GM21786 (cell line): ENCODE measurements around the gene IFNA21.
"Not testable (repeated sequence)": the region's sequence is repeated elsewhere in the genome, so short reads cannot be mapped to it uniquely, and the experiment has no call there.

Source experiments
- ATAC-seq: cut with Tn5 transposase; IDR thresholded peaks from one replicate; pipeline ENCODE4 v1.9.1; 2021; ENCODE audit not compliant: unreplicated experiment

IFNA21 gene

GRCh38 chr9:21166560-21166959 lies at the start of gene IFNA21:
Gene IFNA21 (minus strand): TSS chr9:21166660. CDS start chr9:21166612, 48 bp downstream.
- not testable (repeated sequence) for ATAC-seq

GRCh38 chr9:21213411-21214326 lies 47.2 kb upstream of the IFNA21 start:
- ATAC-seq = peak; percentile 83

GRCh38 chr9:21212160-21212559 lies 45.7 kb upstream of the IFNA21 start:
- ATAC-seq = not testable (repeated sequence)

DNA sequence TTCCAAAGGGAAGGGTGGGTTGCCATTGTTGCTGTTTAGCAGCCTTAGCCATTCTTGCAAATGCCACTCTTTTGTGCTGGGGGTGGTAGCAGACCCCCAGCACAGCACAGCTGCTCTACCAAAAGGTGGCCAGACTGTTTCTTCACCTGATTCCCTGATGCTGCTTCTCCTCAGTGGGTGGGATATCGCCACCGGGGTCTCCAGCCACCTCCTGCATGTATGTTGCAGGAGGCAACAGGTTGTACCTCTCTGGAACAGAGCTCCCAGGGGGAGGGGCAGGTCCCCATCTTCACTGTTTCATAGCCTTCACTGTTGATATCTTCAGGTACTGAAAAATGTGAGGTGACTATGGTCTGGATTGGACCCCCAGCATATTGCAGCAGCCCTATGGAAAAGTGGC lies 44.3 kb upstream of the IFNA21 start:
- ATAC-seq = not testable (repeated sequence)

GRCh38 chr9:21210311-21210710 lies 43.9 kb upstream of the IFNA21 start:
- ATAC-seq = no peak

DNA sequence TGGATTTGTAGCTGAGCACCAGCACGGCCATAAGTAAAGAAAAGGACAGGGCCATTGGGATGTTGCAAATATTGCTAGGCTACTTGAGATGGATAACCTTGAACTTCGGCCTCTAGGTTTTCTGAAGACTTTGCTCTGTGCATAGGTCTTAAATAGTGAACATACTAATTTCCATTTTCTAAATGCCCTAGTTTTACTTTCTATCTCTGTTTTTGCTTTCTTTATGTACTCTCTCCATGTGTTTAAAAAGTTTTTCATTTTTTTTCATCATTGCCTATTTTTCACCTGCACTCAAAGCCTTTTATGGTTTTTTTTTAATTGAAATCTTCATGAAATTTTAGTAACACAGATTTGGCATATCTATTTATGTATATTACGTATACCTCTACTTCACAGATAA lies 40.6 kb upstream of the IFNA21 start, which contains the start of gene IFNA10:
Gene IFNA10, minus strand, starts transcription at position 101 of the 400 bp plus-strand sequence. Its CDS starts 46 bp downstream, at position 55.
- not testable (repeated sequence) for ATAC-seq

DNA sequence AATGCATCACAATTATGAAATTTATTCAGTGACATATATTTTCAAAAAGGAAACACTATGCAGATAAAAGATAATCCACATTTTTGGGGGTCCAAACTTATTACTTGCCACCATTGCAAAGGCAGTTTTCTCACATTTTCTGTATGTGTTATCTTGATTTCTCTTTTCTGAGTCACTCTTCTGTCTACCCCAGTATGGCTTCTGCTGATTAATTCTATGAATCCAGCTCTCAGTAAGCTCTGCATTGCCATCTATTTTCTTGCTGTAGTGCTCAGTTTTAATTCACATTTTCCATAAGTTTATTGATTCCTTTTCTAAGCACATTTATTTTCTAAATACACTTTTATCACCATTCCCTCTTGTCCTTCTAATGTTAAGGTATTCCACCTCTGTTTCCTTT lies 38.7 kb upstream of the IFNA21 start:
- no peak for ATAC-seq

DNA sequence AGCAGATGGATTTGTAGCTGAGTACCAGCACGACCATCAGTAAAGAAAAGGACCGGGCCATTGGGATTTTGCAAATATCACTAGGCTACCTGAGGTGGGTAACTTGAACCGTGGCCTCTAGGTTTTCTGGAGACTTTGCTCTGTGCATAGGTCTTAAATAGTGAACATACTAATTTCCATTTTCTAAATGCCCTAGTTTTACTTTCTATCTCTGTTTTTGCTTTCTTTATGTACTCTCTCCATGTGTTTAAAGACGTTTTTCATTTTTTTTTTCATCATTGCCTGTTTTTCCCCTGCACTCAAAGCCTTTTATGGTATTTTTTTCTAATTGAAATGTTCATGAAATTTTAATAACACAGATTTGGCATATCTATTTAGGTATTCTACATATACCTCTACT lies 35.6 kb upstream of the IFNA21 start, which contains the start of gene IFNA7:
Gene IFNA7, minus strand, starts transcription at position 101 of the 400 bp plus-strand sequence. Its CDS starts 40 bp downstream, at position 61.
- not testable (repeated sequence) for ATAC-seq

- peak; percentile 94 for ATAC-seq
Observed at GRCh38 chr9:21194867-21195776, 28.7 kb upstream of the IFNA21 start.

DNA sequence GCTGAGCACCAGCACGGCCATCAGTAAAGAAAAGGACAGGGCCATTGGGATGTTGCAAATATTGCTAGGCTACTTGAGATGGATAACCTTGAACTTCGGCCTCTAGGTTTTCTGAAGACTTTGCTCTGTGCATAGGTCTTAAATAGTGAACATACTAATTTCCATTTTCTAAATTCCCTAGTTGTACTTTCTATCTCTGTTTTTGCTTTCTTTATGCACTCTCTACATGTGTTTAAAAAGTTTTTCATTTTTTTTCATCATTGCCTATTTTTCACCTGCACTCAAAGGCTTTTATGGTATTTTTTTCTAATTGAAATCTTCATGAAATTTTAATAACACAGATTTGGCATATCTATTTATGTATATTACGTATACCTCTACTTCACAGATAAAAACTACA lies 21.0 kb upstream of the IFNA21 start, which contains the start of gene IFNA4:
Gene IFNA4, minus strand, starts transcription at position 101 of the 400 bp plus-strand sequence. Its CDS starts 56 bp downstream, at position 45.
- ATAC-seq = not testable (repeated sequence)

DNA sequence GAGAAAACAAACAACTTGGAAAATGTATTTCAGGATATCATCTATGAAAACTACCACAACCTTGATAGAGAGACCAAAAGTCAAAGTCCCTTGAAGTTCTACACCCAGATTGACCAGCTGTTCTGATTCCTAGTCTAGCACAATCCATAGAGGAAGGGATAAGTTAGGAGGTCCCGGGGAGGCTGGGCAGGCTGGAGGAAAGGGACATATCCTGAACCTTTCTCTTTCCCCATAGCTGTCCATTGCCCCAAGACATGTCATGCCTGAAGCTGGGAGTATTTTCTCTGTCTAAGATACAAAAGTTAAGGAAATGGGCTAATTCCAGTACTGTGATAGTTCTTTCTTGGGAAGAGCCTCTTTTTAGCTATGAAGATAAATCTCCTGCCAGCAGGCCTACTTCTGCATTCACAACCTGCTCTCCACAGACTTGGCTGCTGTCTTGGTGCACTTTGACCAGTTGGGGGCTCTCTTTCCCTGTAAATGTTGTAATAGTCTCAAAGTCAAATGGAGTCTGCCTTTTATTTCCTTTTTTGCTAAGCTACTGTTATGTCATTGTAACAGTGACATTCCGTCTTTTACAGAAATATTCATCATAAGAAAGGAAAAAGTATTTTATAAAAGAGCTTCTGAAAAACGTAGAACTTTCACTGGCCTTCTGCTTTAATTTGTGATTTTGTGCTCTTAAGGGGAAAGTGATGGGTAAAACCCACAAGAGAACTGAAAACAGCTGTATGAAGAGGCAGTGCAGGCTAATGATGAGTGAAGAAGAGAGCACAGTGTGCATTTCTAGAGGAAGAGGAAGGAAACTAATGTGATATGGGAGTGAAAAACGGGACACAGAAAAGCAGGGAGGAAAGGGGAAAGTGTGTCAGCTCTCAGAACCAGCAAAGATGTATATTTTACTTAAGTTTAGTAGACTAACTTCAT lies 16.6 kb upstream of the IFNA21 start:
- peak; percentile 92 for ATAC-seq

GRCh38 chr9:21174671-21175070 lies 8.2 kb upstream of the IFNA21 start:
- no peak for ATAC-seq

DNA sequence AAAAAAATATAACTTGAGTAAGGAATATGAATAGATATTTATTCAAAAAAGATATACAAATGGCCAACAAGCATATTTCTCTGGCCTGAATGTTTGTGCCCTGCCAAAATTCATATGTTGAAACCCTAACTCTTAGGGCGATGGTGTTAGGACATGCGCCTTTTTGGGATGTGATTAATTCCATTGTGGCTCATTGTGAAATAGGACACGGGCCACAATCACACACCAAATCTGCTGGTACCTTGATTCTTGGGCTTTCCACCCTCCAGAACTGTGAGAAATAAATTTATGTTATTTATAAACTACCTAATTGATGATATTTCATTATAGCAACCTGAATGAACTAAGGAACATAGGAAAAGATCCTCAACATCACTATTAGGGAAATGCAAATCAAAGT lies 5.7 kb upstream of the IFNA21 start:
- no peak for ATAC-seq

DNA sequence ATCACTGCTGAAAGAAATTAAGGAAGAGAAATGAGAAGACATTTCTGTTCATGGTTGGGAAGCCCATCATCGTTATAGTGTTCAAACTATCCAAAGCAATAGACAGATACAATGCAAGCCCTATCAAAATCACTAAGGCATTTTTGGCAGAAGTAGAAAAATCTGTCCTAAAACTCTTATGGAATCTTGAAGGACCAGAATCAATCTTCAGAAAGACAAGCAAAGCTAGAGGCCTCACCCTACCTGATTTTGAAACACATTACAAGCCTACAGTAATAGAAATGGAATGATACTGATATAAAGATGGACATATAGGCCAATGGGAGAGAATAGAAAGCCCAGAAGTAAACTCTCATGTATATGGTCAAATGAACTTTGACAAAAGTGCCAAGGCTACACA lies 4.9 kb upstream of the IFNA21 start:
- ATAC-seq = no peak

DNA sequence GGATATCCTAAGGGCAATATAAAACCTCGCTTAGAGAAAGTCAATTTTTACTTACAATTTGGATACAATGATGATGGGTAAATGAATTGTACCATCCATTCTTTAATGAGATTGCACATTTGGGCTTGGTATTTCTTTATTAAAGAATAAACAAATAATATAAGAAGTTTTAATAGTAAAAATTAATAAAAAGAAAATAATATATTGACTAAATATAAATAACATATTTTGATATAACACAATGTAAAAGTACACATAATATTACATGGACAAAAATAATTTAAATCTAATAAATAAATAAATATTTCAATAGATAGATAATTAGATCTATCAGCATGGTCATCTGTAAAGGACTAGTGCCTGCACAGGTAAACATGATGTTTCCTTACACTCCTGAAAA lies 944 bp downstream of the IFNA21 start:
- ATAC-seq = no peak

GRCh38 chr9:21160178-21160577 lies 6.3 kb downstream of the IFNA21 start:
- ATAC-seq = peak; percentile 87

DNA sequence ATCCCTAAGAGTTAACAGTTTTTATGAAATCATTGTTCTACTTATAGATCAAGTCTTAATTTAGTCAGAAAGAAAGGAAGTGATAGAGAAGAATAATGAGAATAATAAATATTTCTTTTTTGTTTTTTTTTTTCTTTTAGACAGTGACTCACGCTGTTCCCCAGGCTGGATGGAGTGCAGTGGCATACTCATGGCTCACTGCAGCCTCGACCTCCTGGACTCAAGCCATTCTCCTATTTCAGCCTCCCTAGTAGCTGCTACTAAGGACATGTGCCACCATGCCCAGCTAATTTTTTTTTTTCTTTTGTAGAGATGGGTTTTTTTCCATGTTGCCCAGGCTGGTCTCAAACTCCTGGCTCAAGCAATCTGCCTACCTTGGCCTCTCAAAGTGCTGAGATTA lies 11.0 kb downstream of the IFNA21 start:
- no peak for ATAC-seq

- ATAC-seq = peak; percentile 82
Observed at GRCh38 chr9:21154018-21154608, 12.3 kb downstream of the IFNA21 start.

DNA sequence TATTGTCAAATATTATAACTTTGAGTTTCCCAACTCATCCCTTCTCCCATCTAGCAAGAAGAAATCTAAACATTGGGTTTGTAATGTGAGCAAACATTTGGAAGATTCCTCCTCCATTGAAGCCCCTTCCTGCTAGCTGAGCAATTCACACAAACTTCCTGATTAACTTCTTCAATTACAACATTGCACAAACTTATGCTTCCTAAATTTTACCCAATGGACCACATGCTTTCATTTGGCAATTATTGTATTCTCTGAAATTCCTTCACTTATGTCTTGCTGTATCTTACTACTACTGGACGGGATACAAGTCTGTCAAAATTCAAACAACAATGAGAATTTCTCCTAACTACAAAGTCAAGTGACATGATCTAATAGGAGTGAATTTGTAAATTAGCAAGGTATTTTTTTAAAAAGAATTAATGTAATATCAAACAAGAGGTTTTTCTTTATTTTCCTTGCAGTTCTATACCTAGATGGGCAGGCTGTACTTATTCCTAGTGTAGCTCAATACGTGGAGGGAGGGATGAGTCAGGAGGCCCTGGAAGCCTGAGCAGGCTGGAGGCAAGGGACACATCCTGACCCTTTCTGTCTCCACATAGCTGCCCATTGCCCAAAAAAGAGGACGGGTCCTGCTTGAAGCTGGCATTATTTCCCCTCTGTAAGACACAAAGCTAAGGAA lies 13.0 kb downstream of the IFNA21 start:
- ATAC-seq = peak; percentile 38
